Caki2 (cell line): ENCODE data around the gene FLT1. TPM values are rescaled to one million over a fixed set of nuclear protein-coding genes. Genes with fewer than 3 reads are reported as not detected.

Experiments
- DNase-seq: peaks from one replicate; pipeline ENCODE4 v3.0.0-alpha.2; 2015; ENCODE audit warnings: low read depth
- in situ Hi-C: cut with HindIII; loops from 2 replicates; pipeline ENCODE4 v1.10.0; 2016; ENCODE audit warnings: low sequenced_read_pairs, low pct_unique_long_range_greater_than_20kb, mixed read lengths
- total RNA-seq: library from RNA; depleted of rRNA; stranded (reverse); fragments of >200 nt; shearing (Covaris generic); gene quantifications from 2 replicates; pipeline ENCODE4 v1.2.3, GENCODE V29; 2014; ENCODE audit warnings: low replicate concordance; rRNA removed

FLT1 gene
- total RNA-seq, 1 experiment from 2014 or later: not detected

DNA sequence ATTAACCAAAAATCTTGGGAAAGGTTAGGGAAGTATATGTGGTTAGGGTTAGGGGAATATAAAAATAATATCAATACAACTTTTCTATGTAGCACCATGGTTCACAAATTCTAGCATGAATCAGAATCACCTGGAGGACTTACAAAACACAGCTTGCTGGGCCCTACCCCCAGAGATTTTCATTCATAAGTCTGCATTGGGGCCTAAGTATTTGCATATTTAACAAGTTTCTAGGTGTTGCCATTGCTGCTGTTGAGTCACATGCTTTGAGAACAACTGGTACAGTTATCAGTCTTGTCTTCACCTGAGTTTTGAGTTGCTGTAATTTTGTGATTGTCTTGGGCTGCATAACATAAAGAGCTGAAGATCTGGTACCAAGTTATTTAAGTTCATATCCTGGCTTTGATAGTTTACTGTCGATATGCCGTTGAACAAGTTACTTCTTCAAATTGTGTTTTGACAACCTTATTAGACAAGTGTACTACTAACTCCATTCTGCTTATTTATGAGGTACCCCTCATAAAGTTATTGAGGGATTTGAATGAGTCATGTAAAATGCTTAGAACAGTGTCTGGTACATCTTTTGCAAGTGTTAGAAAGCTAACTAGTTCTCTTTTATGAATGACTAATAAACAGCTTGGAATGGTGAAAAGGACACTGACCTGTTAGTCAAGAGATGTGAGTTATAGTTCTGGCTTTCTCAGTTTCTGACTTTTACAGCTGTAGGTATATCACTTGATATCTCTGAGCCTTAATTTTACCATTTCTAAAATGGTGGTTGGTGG is 223.7 kb downstream of the FLT1 start:
- in situ Hi-C loops: no loop called here
- no peak for DNase-seq

DNA sequence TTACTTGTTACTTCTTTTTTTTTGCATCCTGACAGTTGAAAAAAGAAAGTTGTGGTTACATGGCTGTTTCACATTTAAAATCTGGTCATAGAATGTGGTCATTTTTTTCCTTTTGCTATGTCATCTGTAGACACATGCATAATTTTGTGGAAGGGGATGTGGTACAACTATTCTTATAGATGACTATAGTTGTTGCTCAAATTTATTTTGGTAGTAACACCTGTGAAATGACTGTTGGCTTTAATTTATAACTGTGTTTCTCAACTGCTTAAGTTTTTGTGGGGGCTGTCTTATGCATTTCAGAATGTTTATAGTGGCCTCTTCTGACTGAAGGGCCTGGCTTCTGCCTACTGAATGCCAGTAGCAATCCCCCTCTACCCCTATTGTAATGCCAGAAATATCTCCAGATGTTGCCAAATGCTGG is 226.1 kb downstream of the FLT1 start:
- in situ Hi-C loops: no loop called here
- DNase-seq: no peak

DNA sequence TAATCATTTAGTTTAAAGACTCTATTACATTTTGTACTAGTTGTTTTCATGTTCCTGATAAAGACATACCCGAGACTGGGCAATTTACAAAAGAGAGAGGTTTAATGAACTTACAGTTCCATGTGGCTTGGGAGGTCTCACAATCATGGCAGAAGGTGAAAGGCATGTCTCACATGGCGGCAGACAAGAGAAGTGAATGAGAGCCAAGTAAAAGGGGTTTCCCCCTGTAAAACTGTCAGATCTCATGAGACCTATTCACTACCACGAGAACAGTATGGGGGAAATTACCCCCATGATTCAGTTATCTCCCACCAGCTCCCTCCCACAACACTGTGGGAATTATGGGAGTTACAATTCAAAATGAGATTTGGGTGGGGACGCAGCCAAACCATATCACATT is 227.4 kb downstream of the FLT1 start:
- in situ Hi-C loops: no loop called here
- DNase-seq: no peak

DNA sequence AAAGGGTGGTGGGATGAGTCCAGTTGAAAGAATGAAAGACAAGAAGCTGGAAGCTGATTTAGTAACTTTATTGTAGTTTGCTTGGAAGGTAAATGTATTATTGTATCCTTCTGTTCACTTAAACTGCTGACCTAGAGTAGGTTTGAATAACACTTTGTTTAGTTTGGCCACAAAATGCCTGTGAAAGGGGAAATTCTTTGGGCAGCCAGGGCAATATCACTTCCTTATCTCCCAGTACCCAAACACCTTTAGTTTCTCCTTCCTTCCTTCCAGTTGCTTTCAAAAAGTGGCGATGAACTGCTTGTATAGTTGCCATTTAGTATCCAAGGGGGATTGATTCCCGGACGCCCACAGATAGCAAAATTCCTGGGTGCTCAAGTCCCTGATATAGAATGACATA is 236.5 kb downstream of the FLT1 start:
- DNase-seq: no peak
- in situ Hi-C loops: no loop called here

DNA sequence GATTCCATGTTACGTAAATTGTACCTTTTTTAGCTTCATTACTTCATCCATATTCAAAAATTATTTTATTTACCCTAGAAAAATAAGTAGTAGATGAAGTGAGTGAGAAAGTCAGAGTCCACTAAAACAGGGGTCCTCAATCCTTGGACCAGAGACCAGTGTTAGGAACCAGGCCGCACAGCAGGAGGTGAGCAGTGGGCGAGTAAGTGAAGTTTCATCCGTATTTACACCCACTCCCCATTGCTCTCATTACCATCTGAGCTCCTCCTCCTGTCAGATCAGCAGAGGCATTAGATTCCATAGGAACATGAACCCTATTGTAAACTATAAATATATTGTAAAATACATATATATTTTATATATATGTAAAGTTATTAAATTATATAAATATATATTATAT is 237.6 kb downstream of the FLT1 start:
- DNase-seq: no peak
- in situ Hi-C loops: no loop called here

DNA sequence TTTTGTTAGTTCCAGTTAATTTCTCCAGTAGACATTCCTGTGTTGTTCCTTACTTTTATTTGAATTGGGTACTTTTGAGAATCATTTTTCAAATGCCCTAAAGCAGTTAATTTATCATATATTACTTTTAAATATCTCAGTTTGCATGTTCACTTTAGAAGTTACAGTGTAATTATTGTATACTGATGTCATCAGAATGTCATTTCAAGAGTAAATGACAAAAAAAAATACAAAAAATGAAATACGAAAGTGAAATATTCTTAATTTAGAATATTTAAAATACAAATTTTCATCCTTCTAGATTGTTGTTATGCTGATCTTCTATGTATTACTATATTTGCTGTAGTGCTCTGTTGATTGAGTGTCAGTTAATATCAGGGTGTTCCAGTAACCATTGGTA is 242.4 kb downstream of the FLT1 start:
- in situ Hi-C loops: no loop called here
- DNase-seq: no peak

DNA sequence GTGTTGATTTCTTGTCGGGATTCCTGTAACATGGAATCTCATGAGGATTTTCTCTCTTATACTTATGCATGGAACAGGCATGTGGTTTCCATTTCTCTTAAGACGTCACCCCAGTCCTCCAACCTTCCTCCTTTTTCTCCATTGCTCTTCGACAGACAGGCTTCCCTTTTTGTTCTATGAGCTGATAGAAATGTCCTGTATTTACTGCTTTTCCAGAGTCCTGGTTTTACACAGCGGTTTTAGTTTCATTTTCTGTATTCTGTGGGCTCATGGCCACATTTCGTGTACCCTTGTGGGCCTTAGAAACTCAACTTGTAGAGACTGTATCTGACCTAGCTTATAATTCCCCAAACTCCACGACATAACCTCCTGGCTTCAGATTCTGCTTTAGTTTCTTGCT is 243.5 kb downstream of the FLT1 start:
- in situ Hi-C loops: no loop called here
- no peak for DNase-seq

DNA sequence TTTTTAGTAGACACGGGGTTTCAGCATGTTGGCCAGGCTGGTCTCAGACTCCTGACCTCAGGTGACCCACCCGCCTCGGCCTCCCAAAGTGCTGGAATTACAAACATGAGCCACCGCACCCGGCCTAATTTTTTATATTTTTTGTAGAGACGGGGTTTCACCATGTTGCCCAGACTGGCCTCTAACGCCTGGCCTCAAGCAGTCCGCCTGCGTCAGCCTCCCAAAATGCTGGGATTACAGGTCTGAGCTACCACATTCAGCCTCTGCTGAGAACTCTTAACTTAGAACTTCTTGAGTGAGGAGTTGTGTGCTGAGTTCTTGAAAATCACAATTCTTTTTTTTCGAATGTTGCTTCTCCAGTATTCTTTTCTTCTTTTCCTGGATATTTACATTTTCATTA is 244.4 kb downstream of the FLT1 start:
- in situ Hi-C loops: no loop called here
- DNase-seq: no peak

Other genes starting within 250 kb of the FLT1 start
- 44.7 and 73.6 TPM in 2 replicates for gene POMP, start 164.0 kb upstream of the FLT1 start, total RNA-seq
- gene SLC46A3, start 223.8 kb upstream of the FLT1 start, total RNA-seq: 1.8 and 2.3 TPM in 2 replicates